Gastrocnemius medialis (tissue), 4 donors: Measurements from ENCODE around the gene TDRD7. TPM values are rescaled to one million over a fixed set of nuclear protein-coding genes. Genes with fewer than 3 reads are reported as not detected.

ENCODE experiments used
- ATAC-seq, 2 donors: fragments of 150-250 bp; one replicate each; pipeline ENCODE4 v1.9.1; 2016
- DNase-seq, 2 donors: peaks; one replicate each; pipeline ENCODE4 v3.0.0-alpha.2; 2019
- H3K27ac ChIP-seq, 4 donors: fragments of 200-600 bp; sonication (generic); 1 replicate in 1 of 4; 2 replicates in 3 of 4; pipeline ENCODE4 v1.5.1; 2016 to 2018; ENCODE audit warnings: mild to moderate bottlenecking in 2 of 4, moderate library complexity in 1 of 4
- H3K27me3 ChIP-seq, 3 donors: fragments of 200-600 bp; sonication (generic) in 2 of 3; 1 replicate in 1 of 3; 2 replicates in 2 of 3; pipeline versions ENCODE4 v1.5.1 to v1.6.0; 2016 to 2019; ENCODE audit warnings: mild to moderate bottlenecking in 1 of 3, moderate library complexity in 1 of 3
- H3K36me3 ChIP-seq, 2 donors: fragments of 200-600 bp; sonication (generic) in 1 of 2; one replicate each; pipeline ENCODE4 v1.5.1; 2017 to 2018
- H3K4me1 ChIP-seq, 2 donors: fragments of 200-600 bp; sonication (generic) in 1 of 2; one replicate each; pipeline ENCODE4 v1.5.1; 2016 to 2017; ENCODE audit warnings: mild to moderate bottlenecking in 2 of 2
- H3K4me3 ChIP-seq, 4 donors: fragments of 200-600 bp; sonication (generic) in 3 of 4; 1 replicate in 1 of 4; 2 replicates in 3 of 4; pipeline ENCODE4 v1.5.1; 2016 to 2019; ENCODE audit warnings: mild to moderate bottlenecking in 2 of 4
- H3K9me3 ChIP-seq, 3 donors: fragments of 200-600 bp; sonication (generic) in 2 of 3; 1 replicate in 1 of 3; 2 replicates in 2 of 3; pipeline ENCODE4 v1.5.1; 2016 to 2019
- CTCF ChIP-seq, 5 experiments: fragments of 450-650 bp in 3 of 5; fragments of 200-600 bp in 2 of 5; sonication (generic) in 2 of 5; IDR thresholded peaks in 4 of 5; conservative IDR thresholded peaks in 1 of 5; 1 replicate in 4 of 5; 2 replicates in 1 of 5; pipeline ENCODE4 v1.5.1; 2016 to 2019; ENCODE audit warnings: antibody characterized with exemption in 5 of 5, mild to moderate bottlenecking in 3 of 5, moderate library complexity in 3 of 5
- POLR2A ChIP-seq, 2 donors: fragments of 450-650 bp; IDR thresholded peaks; one replicate each; pipeline ENCODE4 v1.6.1; 2017; ENCODE audit warnings: antibody characterized with exemption in 2 of 2, mild to moderate bottlenecking in 2 of 2, moderate library complexity in 2 of 2
- in situ Hi-C, 4 donors: fragments of 200-750 bp; cut with MboI; loops; one replicate each; pipeline versions ENCODE4 v1.15.0 to v1.8.0; 2017; ENCODE audit warnings: low sequenced_read_pairs in 4 of 4
- intact Hi-C: fragments of 100-400 bp; cut with DNase I; formaldehyde crosslinking; loops from one replicate; pipeline ENCODE4 v1.15.1; 2023; ENCODE audit warnings: low total_unique reads
- total RNA-seq, 4 donors: library from RNA; depleted of rRNA; stranded (reverse); fragments of >200 nt; gene quantifications; one replicate each; pipeline versions ENCODE4 v1.1.0 to v1.2.3, GENCODE V29; 2016

Gene TDRD7
- total RNA-seq, 4 donors from 2014 or later = 2.9 to 5.7 (median 3.5) TPM

- Histone ChIP-seq H3K4me1 (peaks cover 66 to 83% of the 10 kb centered on the region in 2 donors), H3K27ac (peak overlapping the region; percentile 89 to 98 (median 96)), H3K9me3 (no peaks in the 10 kb centered on the region), H3K27me3 (no peaks in the 10 kb centered on the region), H3K4me3 (no peak overlapping the region), H3K36me3 (no peaks in the 10 kb centered on the region)
- intact Hi-C loops (no loop called here), in situ Hi-C loops (no loop called here)
- ATAC-seq (no peak), DNase-seq (no peak)
- no peak for TF ChIP-seq CTCF (IDR thresholded peaks at IDR 0.05 in 4 of 5, conservative IDR thresholded peaks at IDR 0.05 in 1 of 5)
- no peak for TF ChIP-seq POLR2A (IDR thresholded peaks at IDR 0.05)
Measured at GRCh38 chr9:97516111-97516510, 104.2 kb downstream of the TDRD7 start.

- H3K27me3 ChIP-seq = no peaks in the 10 kb centered on the region
- in situ Hi-C loops (no loop called here), intact Hi-C loops (no loop called here)
- H3K36me3 ChIP-seq = no peaks in the 10 kb centered on the region
- no peak for DNase-seq
- TF ChIP-seq POLR2A (IDR thresholded peaks at IDR 0.05) (no peak), CTCF (IDR thresholded peaks at IDR 0.05 in 4 of 5, conservative IDR thresholded peaks at IDR 0.05 in 1 of 5) (no peak)
- ATAC-seq = no peak
- no peak overlapping the region for H3K4me3 ChIP-seq
- no peaks in the 10 kb centered on the region for H3K9me3 ChIP-seq
- H3K4me1 ChIP-seq = peaks cover 70 to 88% of the 10 kb centered on the region in 2 donors
- H3K27ac ChIP-seq = peak overlapping the region; percentile 89 to 98 (median 96)
Measured at GRCh38 chr9:97517331-97518089, 105.6 kb downstream of the TDRD7 start.

GRCh38 chr9:97518166-97518908 is 106.4 kb downstream of the TDRD7 start:
- H3K36me3 ChIP-seq = no peaks in the 10 kb centered on the region
- in situ Hi-C loops (no loop called here), intact Hi-C loops (no loop called here)
- peak overlapping the region; percentile 89 to 98 (median 96) for H3K27ac ChIP-seq
- no peak overlapping the region for H3K4me3 ChIP-seq
- DNase-seq = no peak
- no peaks in the 10 kb centered on the region for H3K9me3 ChIP-seq
- no peak for ATAC-seq
- H3K27me3 ChIP-seq = no peaks in the 10 kb centered on the region
- H3K4me1 ChIP-seq = peaks cover 78 to 96% of the 10 kb centered on the region in 2 donors
- TF ChIP-seq POLR2A (IDR thresholded peaks at IDR 0.05) (no peak), CTCF (IDR thresholded peaks at IDR 0.05 in 4 of 5, conservative IDR thresholded peaks at IDR 0.05 in 1 of 5) (no peak)

GRCh38 chr9:97518909-97519307 is 107.0 kb downstream of the TDRD7 start:
- peak overlapping the region in 1 of 4 donors; percentile 31 for H3K4me3 ChIP-seq
- no peaks in the 10 kb centered on the region for H3K27me3 ChIP-seq
- no peaks in the 10 kb centered on the region for H3K36me3 ChIP-seq
- no peaks in the 10 kb centered on the region for H3K9me3 ChIP-seq
- ATAC-seq (peak; percentile 62 to 75), DNase-seq (peak; percentile 71 to 77)
- H3K27ac ChIP-seq = peak overlapping the region; percentile 89 to 98 (median 96)
- TF ChIP-seq POLR2A (IDR thresholded peaks at IDR 0.05) (no peak), CTCF (IDR thresholded peaks at IDR 0.05 in 4 of 5, conservative IDR thresholded peaks at IDR 0.05 in 1 of 5) (no peak)
- in situ Hi-C loops (no loop called here), intact Hi-C loops (no loop called here)
- peaks cover 83 to 97% of the 10 kb centered on the region in 2 donors for H3K4me1 ChIP-seq
